Activated naive CD4-positive, alpha-beta T cell treated with anti-CD3 and anti-CD28 coated beads, Interleukin-2, amount 50 U/mL, for 72 hours (primary cell): Measurements from ENCODE around the gene RTP5. TPM values are rescaled to one million over a fixed set of nuclear protein-coding genes. Genes with fewer than 3 reads are reported as not detected.
"Not testable (repeated sequence)": the region's sequence is repeated elsewhere in the genome, so short reads cannot be mapped to it uniquely, and the experiment has no call there.

Experiments used
- ATAC-seq, 2 donors: fragments of 150-1000 bp; cut with Tn5 transposase; 2 replicates each; pipeline ENCODE4 v1.10.0; 2021; ENCODE audit warnings: mild to moderate bottlenecking in 2 of 2, moderate library complexity in 2 of 2
- DNase-seq, 2 donors: peaks; one replicate each; pipeline ENCODE4 v3.0.0; 2021 to 2022; ENCODE audit warnings: low spot score in 2 of 2
- H3K27ac Mint-ChIP-seq, 2 donors: one replicate each; pipeline ENCODE4 v1.8.0; 2022; ENCODE audit warnings: mild to moderate bottlenecking in 2 of 2, mixed read lengths in 2 of 2
- H3K36me3 Mint-ChIP-seq, 2 donors: one replicate each; pipeline ENCODE4 v1.8.0; 2022; ENCODE audit warnings: mixed read lengths in 2 of 2
- H3K9me3 Mint-ChIP-seq, 2 donors: one replicate each; pipeline ENCODE4 v1.8.0; 2022; ENCODE audit warnings: mixed read lengths in 2 of 2
- total RNA-seq, 2 donors: library from RNA; stranded (reverse); gene quantifications; one replicate each; pipeline ENCODE4 v1.2.3, GENCODE V29; 2022

RTP5 gene
- total RNA-seq, 2 donors from 2014 or later, result 0.09 TPM; not detected in 1

DNA sequence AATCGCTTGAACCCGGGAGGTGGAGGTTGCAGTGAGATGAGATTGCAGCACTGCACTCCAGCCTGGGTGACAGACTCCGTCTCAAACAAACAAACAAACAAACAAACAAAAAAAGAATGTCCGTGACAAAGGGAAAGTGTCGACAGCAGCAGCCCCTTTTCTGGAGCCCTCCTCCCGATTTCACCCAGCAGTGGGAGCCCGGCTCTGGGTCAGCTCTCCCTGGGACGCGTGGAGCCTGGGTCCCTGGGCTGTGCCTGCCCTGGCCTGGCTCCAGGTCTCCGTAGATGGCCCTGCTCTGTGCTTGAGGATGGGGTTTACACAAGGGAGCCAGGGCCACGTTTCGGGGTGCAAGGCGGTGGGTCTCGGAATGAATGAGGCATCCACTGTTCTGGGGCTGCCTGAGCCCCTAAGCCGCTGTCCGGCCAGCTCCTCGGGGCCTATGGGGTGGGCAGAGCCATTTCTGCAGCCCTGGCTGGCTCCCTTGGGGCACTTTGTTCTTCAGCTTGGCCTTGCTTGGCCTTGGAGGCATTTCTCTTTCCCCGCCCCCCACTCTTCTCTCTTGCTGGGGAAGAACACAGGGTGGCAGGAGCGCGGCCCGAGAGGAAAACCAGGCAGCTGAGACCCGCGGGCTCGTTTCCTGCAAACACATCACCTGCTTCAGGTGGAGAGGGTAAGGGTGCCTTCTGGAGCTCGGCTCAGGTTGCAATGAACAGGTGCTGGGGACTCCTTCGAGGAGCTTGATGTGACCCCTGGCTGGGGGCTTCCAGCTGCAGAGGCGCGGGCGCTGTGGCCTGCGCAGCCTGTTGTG is 29.1 kb downstream of the RTP5 start:
- DNase-seq (peak in 1 of 2 donors; percentile 38), ATAC-seq (no peak)
- Mint-ChIP-seq H3K27ac (no peak overlapping the region), H3K36me3 (peaks cover 0 to 10% of the 10 kb centered on the region in 2 donors), H3K9me3 (no peaks in the 10 kb centered on the region)

DNA sequence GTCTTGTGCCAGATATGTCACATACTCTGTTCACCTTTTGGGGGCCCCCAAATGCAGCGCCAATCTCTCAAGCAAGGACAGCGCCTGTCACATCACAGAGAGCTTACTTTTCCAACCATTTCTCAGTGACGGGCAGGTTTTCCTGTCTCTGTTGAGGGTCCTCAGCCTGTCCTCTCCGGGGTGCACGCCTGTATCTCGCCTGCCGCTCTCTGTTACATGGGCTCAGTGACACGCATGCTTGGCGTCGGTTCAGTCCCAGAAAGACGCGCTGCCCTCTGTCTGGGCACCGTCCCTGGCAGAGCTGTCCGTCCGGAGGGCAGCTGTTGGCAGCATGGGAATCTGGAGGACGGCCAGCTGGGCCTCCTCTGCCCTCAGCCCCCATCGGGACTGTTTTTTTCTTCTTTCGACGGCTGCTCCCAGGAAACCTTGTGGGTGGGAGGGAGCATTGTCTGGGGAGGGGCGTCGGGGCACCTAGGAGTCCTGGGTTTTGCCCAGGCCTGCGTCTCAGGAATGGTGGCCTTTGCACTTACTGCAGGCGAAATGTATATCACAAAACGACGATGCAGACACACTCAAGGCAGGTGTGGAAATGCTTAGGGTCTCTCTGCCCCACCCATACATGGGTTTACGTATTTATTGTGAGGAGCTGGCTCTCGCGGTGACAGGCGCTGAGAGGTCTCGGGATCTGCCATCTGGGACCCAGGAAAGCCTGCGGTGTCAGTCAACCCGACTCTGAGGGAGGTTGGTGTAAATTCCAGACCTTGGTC is 30.9 kb downstream of the RTP5 start:
- Mint-ChIP-seq H3K36me3 (peaks cover 0 to 8% of the 10 kb centered on the region in 2 donors), H3K9me3 (no peaks in the 10 kb centered on the region), H3K27ac (peak overlapping the region; percentile 9 to 53)
- DNase-seq (peak in 1 of 2 donors; percentile 38), ATAC-seq (no peak)

DNA sequence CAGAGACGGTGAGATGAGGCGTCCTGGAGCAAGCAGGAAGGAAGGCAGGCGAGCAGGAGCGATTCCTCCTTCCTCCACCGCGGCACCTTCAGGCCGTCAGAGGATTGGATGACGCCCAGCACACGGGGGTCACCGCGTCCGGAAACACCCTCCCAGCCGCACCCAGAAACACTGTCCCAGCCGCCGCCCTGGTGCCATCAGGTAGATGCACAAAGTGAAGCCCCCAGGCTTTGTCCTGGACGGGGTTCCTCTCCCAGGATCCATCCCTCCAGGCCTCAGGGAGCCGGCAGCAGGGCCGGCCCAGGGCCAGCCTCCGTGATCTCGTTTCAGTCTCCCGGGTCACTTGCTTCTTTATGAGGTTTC is 31.5 kb downstream of the RTP5 start:
- ATAC-seq (no peak), DNase-seq (peak in 1 of 2 donors; percentile 33)
- peaks cover 0 to 3% of the 10 kb centered on the region in 2 donors for H3K36me3 Mint-ChIP-seq
- peak overlapping the region; percentile 50 to 53 for H3K27ac Mint-ChIP-seq
- H3K9me3 Mint-ChIP-seq, result no peaks in the 10 kb centered on the region

DNA sequence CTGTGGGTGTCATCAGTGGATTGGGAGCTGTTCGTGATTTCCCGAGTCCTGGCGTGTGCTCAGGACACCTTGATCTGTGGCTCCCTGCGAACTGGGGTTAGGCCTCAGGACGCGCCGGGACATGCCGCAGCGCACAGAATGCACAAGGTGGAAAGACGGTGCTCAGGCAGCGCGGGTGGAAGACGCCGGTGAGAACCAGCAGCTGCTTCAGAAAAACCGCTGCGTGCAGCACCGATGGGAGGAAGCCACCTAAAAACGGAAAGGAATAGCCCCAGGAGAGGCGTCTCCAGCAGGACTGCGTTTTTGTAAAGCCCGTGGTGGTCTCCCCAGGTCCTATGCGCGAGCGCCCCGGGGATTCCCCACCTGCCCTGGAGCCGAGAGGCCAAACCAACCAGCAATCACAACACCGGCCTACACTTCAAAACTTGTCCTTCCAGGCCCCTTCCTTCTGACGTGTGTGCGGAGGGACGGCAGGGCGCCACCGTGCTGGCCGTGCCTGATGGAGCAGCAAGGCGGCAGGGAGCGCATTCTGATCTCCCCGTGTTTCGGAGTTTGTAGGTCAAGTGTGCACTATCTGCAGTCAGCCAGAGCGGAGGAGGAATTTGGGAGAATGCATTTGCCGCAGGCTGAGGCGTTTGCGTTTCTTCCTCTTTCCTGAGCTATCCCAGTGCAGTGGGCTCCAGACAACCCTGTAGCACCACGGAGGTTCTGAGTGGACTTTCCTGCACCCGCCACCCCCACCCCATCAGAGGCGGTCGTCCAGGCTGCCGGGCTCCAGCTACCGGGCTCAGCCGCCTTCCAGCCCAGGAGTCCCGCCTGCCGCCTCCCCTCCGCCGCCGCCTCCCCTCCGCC is 32.2 kb downstream of the RTP5 start:
- ATAC-seq (no peak), DNase-seq (peak in 1 of 2 donors; percentile 38)
- peak overlapping the region; percentile 50 to 53 for H3K27ac Mint-ChIP-seq
- no peaks in the 10 kb centered on the region for H3K9me3 Mint-ChIP-seq
- H3K36me3 Mint-ChIP-seq, result no peaks in the 10 kb centered on the region

DNA sequence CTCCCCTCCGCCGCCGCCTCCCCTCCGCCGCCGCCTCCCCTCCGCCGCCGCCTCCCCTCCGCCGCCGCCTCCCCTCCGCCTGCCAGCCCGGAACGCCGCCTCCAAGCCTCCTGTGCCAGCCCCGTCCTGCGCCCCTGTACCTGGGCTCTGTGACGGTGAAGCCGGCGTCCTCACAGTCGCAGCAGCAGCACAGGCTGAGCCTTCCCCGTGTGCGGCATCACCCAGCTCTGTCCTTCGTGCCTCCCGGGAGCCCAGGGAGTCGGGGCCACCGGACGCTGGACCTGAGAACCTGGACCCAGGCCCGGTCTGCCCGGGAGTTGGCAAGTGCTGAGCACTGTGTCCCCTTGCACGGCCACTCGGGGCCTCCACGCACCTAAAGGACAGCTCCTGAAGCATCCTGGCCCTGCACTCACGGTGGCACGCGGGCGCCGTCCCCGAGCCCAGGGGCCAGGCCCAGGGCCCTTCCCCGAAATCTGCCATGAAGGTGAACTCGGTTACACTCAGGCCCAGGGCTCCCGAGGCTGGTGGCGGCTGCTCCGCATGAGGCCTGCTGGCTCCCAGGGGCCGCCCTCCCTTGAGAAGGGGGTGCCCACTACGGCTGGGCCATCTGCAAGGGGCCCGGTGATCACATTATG is 32.9 kb downstream of the RTP5 start:
- no peaks in the 10 kb centered on the region for H3K9me3 Mint-ChIP-seq
- DNase-seq (peak in 1 of 2 donors; percentile 54), ATAC-seq (no peak)
- no peak overlapping the region for H3K27ac Mint-ChIP-seq
- no peaks in the 10 kb centered on the region for H3K36me3 Mint-ChIP-seq

DNA sequence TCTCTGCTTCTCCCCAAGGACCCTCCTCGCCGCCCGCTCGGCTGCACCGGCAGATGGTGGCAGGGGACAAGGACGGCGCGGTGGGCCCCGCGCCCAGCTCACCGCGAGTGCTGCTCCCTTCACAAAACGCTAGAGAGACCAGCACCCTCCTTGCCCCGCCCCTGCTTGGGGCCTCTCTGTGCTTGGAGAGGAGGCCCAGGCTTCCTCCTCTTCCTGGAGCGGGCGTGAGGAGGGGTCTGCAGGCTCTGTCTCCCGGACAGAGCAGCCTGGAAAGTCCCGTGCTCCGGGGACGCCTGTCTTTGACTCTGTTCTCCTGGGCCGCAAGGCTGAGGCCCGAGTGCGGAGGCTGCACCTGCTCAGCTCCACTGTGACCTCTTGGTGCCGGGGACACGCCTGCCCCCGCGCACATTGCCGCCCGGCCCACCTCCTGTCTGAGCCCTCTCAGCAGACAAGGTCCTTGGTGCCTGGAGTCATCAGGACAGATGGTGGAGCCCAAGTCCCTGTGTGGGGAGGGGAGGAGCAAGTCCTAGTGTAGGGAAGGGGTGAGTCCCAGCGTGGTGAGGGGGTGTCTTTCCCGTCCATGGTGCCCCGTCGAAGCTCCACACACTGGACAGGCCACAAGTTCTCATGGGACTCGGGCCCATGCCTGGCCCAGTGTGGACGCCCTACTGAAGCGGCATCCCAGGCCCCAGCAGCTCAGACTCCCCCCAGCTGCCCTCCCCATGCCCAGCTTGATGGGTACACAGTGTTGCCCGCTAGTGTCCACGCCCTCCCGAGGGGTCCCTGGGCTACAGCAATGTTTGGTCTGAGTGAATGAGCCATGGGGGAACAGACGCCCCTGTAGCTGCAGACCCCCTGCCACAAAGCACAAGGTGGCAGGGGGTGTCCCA is 33.8 kb downstream of the RTP5 start:
- Mint-ChIP-seq H3K36me3 (no peaks in the 10 kb centered on the region), H3K27ac (no peak overlapping the region), H3K9me3 (no peaks in the 10 kb centered on the region)
- ATAC-seq, result no peak
- DNase-seq, result peak in 1 of 2 donors; percentile 50

DNA sequence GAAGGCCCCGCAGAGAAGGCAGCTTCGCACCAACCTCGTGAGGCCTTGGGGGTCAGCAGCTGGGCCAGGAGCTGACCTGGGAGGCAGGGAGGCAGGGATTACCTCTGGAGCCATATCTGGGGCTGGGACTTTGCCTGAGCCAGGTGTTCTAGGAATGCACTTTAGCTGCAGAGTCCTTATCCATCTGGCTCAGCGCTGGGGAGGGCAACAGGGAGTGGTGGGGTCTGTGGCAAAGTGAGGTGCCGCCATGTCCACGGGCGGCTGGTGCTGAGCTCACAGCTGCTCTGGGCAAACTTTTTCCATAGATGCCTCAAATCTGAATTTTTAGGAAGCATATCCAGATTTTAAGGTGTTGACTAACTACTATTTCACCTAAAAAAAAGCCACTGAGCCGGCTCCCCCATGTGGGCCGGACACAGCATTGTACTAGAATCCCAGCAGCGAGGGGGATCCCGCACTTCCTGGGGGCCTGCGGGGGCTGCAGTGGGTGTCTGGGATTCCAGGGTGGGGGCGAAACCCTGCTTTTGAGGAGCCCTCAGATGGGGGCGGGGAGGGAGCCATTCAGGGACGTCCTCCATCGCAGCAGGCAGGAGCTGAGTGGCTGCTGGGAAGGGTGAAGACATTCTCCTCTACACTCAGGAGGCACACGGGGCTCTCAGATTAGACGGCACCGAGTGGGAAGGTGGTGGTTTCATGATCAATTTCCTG is 34.6 kb downstream of the RTP5 start:
- no peak overlapping the region for H3K27ac Mint-ChIP-seq
- no peaks in the 10 kb centered on the region for H3K9me3 Mint-ChIP-seq
- DNase-seq (peak in 1 of 2 donors; percentile 40), ATAC-seq (no peak)
- H3K36me3 Mint-ChIP-seq, result no peaks in the 10 kb centered on the region

DNA sequence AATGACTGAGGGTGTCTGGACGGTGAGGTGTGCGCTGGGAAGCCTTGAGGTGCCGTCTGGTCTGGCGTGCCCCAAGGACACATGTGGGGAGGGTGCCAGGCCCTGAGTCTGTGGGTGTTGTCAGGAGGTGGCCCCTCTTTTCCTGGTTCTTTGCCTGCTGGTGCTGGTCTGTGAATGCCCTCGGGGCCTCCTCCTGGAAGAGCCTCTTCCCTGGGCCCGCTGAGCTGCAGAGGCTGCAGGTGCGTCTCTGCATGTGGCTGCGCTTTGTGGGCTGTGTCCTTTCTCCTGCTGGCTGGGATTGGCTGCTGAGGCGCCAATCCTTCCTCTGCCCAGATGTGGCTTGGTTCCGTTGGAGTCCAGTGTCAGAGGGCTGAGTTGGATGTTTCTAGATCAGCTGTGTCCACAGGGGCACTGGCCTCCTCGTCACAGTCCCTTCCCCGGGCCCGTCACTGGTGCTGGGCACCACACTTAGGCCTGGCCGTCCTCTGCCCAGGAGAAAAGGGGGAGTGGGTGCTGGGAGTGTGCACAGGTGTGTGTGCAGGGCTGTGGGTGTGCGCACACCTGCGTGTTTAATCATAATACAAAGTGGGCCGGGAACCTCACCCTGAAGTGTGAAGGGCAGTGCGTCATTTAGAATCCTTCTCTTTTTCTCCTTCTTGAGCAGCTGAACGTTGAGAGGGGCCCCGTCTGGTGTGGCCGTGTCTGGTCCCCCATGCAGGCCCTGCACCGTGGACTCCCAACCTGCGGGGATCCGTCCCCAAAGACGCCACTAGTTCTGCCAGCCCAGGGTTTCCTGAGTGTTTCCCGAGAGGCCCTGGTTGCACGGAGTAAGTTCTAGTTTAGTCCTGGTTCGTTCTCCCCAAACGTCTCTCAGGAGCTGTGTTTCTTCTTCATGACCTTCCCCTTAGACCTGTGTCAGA is 35.5 kb downstream of the RTP5 start:
- no peaks in the 10 kb centered on the region for H3K9me3 Mint-ChIP-seq
- DNase-seq (peak in 1 of 2 donors; percentile 47), ATAC-seq (no peak)
- no peaks in the 10 kb centered on the region for H3K36me3 Mint-ChIP-seq
- H3K27ac Mint-ChIP-seq, result peak overlapping the region; percentile 22 to 57

DNA sequence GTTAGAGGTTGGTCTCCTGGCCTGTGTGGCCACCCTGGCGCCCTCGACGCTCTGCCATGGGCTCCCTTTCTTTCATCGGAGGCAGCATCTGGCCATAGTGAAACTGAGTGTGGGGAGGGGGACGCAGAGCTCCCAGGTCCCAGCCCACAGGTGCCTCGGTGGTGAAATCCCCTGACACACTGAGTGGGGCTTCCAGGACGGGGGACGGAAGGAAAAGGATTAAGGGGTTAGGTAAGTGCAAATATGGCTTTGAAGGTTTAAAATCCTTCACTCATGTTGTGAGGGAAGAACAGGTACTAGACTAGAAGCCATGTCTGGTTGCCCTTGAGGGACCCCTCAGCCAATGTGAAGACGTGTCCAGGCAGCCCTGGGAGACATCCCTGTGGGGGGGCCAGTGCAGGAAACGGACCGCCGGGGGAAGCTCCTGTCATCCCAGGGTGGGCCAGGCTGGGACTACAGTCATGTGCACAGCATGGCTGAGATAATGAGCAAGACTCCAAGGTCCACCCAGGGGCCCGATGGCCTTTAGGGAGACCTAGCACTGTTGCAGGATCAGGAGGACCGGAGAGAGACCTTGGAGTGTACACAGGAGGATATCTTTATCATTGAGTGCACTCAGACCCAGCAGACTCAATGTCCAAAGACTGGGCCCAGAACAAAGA is 36.3 kb downstream of the RTP5 start:
- peak in 1 of 2 donors; percentile 28 for DNase-seq
- peak overlapping the region in 1 of 2 donors; percentile 22 for H3K27ac Mint-ChIP-seq
- peaks cover 0 to 3% of the 10 kb centered on the region in 2 donors for H3K9me3 Mint-ChIP-seq
- ATAC-seq, result no peak
- peaks cover 5 to 7% of the 10 kb centered on the region in 2 donors for H3K36me3 Mint-ChIP-seq

DNA sequence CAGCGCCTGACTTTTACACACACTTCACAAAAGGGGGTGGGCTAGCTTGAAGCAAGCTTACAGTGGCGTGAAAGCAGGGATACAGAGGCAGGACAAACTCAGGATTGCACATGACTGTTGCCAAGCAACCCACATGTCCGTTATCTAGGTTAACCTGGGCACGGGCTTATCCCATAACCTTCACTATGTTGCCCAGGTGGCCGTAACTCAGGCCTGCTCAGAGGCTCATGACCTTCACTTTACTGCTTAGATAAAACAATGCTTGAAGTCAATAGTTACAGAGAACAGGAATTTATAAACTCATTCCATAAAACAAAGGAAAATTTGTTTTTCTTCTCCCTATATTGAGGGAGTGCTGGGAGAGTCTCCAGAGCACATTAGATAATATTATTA is 36.8 kb downstream of the RTP5 start:
- ATAC-seq, H3K27ac Mint-ChIP-seq, H3K9me3 Mint-ChIP-seq, DNase-seq: not testable (repeated sequence)
- peaks cover 10 to 13% of the 10 kb centered on the region in 2 donors for H3K36me3 Mint-ChIP-seq

DNA sequence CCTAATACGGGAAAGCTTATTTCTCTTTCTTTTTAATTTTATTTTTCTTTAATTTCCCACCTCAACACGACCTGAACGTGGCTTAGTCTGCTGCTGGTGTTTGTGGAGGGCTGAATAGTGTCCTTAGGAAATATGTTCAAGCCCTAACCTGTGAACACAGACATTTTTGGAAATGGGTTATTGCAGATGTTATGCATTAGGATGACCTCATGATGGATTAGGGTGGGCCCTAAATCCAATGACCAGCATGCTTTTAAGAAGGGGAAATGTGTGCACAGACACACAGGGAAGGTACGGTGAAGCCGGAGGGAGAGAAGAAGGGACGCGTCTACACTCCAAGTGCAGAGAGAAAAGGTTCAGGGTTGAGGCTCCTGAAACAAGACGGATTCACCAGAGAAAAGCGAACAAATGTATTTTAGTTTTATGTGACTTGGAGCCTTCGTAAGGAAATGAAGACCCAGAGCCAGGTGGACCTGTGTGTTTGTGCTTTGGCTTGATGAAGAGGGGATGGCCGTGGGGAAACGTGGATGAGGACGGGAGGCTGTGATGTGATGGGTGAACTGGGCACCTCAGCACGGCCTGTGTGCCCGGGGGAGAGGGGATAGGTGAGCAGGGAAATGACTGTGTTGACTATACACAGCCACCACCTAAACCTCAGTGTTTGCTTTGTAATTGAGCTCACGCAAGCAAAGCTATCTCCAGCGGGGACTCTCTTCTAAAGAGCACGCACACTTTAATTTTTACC is 37.5 kb downstream of the RTP5 start:
- ATAC-seq (no peak), DNase-seq (peak in 1 of 2 donors; percentile 28)
- Mint-ChIP-seq H3K27ac (no peak overlapping the region), H3K36me3 (peaks cover 16 to 19% of the 10 kb centered on the region in 2 donors), H3K9me3 (peaks cover 0 to 4% of the 10 kb centered on the region in 2 donors)

DNA sequence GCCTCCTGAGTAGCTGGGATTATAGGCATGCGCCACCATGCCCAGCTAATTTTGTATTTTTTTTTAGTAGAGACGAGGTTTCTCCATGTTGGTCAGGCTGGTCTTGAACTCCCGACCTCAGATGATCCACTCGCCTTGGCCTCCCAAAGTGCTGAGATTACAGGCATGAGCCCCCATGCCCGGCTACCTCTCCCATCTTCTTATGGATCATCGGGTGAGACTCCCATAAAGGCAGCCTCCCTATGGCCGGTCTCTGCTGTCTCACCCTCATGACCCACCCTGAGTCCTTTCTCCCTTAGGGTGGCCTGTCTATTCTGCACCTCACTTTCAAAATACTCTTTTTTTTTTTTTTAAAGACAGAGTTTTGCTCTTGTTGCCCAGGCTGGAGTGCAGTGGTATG is 38.3 kb downstream of the RTP5 start:
- not testable (repeated sequence) for H3K9me3 Mint-ChIP-seq, H3K27ac Mint-ChIP-seq, ATAC-seq
- H3K36me3 Mint-ChIP-seq, result peaks cover 16 to 22% of the 10 kb centered on the region in 2 donors
- DNase-seq, result peak in 1 of 2 donors; percentile 13
